Type B pancreatic cell (in vitro differentiated cells): ENCODE measurements around the gene DMD. TPM values are rescaled to one million over a fixed set of nuclear protein-coding genes. Genes with fewer than 3 reads are reported as not detected.
"Not testable (repeated sequence)": the region's sequence is repeated elsewhere in the genome, so short reads cannot be mapped to it uniquely, and the experiment has no call there.

Experiments used
- DNase-seq: peaks from one replicate; pipeline ENCODE4 v3.0.0; 2021; ENCODE audit warnings: mixed read lengths; ENCODE audit not compliant: unreplicated experiment; ENCODE audit errors: extremely low spot score
- H3K27ac Mint-ChIP-seq: 2 replicates; pipeline ENCODE4 v1.8.0; 2021; ENCODE audit warnings: mild to moderate bottlenecking, mixed read lengths
- H3K27me3 Mint-ChIP-seq: 2 replicates; pipeline ENCODE4 v1.8.0; 2021; ENCODE audit warnings: mixed read lengths
- H3K36me3 Mint-ChIP-seq: 2 replicates; pipeline ENCODE4 v1.8.0; 2021; ENCODE audit warnings: mixed read lengths
- H3K4me1 Mint-ChIP-seq: one replicate; pipeline ENCODE4 v1.8.0; 2021; ENCODE audit warnings: mixed read lengths; ENCODE audit not compliant: unreplicated experiment
- H3K4me3 Mint-ChIP-seq: 2 replicates; pipeline ENCODE4 v1.8.0; 2021; ENCODE audit warnings: mild to moderate bottlenecking, mixed read lengths
- H3K9me3 Mint-ChIP-seq: 2 replicates; pipeline ENCODE4 v1.8.0; 2021; ENCODE audit warnings: mixed read lengths
- CTCF ChIP-seq: fragments of 200-600 bp; sonication (generic); conservative IDR thresholded peaks from 2 replicates; pipeline ENCODE4 v1.5.0; 2021; ENCODE audit warnings: antibody characterized with exemption, mild to moderate bottlenecking
- total RNA-seq: library from RNA; stranded (reverse); gene quantifications from 2 replicates; pipeline ENCODE4 v1.2.1, GENCODE V29; 2021; ENCODE audit warnings: low replicate concordance

Gene DMD
- total RNA-seq, 1 donor from 2014 or later, result 57.1 TPM

- no peaks in the 10 kb centered on the region for H3K27me3 Mint-ChIP-seq
Observed at GRCh38 chrX:31932769-31933168, 1278.6 kb downstream of the DMD start.

GRCh38 chrX:31932320-31932719 is 1279.0 kb downstream of the DMD start:
- H3K4me1 Mint-ChIP-seq, H3K27me3 Mint-ChIP-seq, H3K27ac Mint-ChIP-seq, H3K4me3 Mint-ChIP-seq, DNase-seq, H3K36me3 Mint-ChIP-seq, H3K9me3 Mint-ChIP-seq: not testable (repeated sequence)

More at GRCh38 chrX:31932769-31933168, 1278.6 kb downstream of the DMD start:
- no peak for TF ChIP-seq CTCF
- Mint-ChIP-seq H3K36me3 (no peaks in the 10 kb centered on the region), H3K4me1 (no peaks in the 10 kb centered on the region), H3K9me3 (peaks cover 5% of the 10 kb centered on the region), H3K4me3 (no peak overlapping the region), H3K27ac (no peak overlapping the region)
- no peak for DNase-seq

GRCh38 chrX:31931225-31931624 is 1280.1 kb downstream of the DMD start:
- H3K9me3 Mint-ChIP-seq, result peaks cover 5% of the 10 kb centered on the region
- no peaks in the 10 kb centered on the region for H3K4me1 Mint-ChIP-seq
- no peak for DNase-seq
- H3K36me3 Mint-ChIP-seq, result no peaks in the 10 kb centered on the region
- no peak overlapping the region for H3K4me3 Mint-ChIP-seq
- H3K27me3 Mint-ChIP-seq, result no peaks in the 10 kb centered on the region
- no peak for TF ChIP-seq CTCF
- no peak overlapping the region for H3K27ac Mint-ChIP-seq

GRCh38 chrX:31929366-31929765 is 1282.0 kb downstream of the DMD start:
- Mint-ChIP-seq H3K27me3 (no peaks in the 10 kb centered on the region), H3K27ac (no peak overlapping the region), H3K9me3 (peaks cover 5% of the 10 kb centered on the region), H3K4me3 (no peak overlapping the region), H3K36me3 (no peaks in the 10 kb centered on the region), H3K4me1 (no peaks in the 10 kb centered on the region)
- DNase-seq, result no peak
- TF ChIP-seq CTCF, result no peak

- no peak overlapping the region for H3K27ac Mint-ChIP-seq
- no peaks in the 10 kb centered on the region for H3K36me3 Mint-ChIP-seq
- no peaks in the 10 kb centered on the region for H3K9me3 Mint-ChIP-seq
- H3K4me3 Mint-ChIP-seq, result no peak overlapping the region
- no peak for DNase-seq
- no peaks in the 10 kb centered on the region for H3K27me3 Mint-ChIP-seq
- no peaks in the 10 kb centered on the region for H3K4me1 Mint-ChIP-seq
- no peak for TF ChIP-seq CTCF
Observed at GRCh38 chrX:31921236-31921635, 1290.1 kb downstream of the DMD start.

- H3K27ac Mint-ChIP-seq, result no peak overlapping the region
- H3K4me1 Mint-ChIP-seq, result no peaks in the 10 kb centered on the region
- no peak for DNase-seq
- H3K27me3 Mint-ChIP-seq, result no peaks in the 10 kb centered on the region
- H3K9me3 Mint-ChIP-seq, result peaks cover 10% of the 10 kb centered on the region
- H3K4me3 Mint-ChIP-seq, result no peak overlapping the region
- no peaks in the 10 kb centered on the region for H3K36me3 Mint-ChIP-seq
- no peak for TF ChIP-seq CTCF
Observed at GRCh38 chrX:31909850-31910572, 1301.3 kb downstream of the DMD start.
